ENCODE results near the gene FOLR1.

DNA sequence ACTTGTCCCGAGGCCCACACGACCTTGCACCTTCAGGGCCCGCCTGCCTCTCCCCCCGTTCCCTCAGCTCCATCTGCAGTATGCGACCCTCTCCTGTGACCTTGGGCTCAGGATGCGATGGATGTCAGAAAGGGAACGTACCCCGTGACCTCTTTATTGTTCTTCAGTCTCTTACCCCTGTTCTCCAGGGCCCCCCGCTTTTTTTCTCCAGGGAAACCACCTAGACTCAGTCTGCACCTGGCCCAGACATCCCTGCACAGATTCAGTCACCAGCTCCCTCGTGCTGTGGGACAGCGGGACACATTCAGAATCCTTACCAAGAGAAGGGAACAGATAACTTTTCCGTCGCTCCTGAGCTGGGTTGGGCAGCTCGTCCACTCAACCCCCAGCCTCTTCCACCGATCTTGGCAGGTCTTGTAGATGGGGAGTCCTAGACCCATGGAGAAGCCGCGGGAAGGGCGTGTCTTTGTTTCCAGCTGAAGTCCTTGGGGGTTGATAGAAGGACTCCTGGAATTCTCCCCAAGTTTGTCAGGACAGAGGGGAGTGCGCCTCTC, 53.4 kb downstream of the FOLR1 start:
- TF ChIP-seq, protein P1, sequence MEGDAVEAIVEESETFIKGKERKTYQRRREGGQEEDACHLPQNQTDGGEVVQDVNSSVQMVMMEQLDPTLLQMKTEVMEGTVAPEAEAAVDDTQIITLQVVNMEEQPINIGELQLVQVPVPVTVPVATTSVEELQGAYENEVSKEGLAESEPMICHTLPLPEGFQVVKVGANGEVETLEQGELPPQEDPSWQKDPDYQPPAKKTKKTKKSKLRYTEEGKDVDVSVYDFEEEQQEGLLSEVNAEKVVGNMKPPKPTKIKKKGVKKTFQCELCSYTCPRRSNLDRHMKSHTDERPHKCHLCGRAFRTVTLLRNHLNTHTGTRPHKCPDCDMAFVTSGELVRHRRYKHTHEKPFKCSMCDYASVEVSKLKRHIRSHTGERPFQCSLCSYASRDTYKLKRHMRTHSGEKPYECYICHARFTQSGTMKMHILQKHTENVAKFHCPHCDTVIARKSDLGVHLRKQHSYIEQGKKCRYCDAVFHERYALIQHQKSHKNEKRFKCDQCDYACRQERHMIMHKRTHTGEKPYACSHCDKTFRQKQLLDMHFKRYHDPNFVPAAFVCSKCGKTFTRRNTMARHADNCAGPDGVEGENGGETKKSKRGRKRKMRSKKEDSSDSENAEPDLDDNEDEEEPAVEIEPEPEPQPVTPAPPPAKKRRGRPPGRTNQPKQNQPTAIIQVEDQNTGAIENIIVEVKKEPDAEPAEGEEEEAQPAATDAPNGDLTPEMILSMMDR (IDR thresholded peaks at IDR 0.05) = no peak
- TF ChIP-seq POLR2A (IDR thresholded peaks at IDR 0.05) = no peak

Data from lower leg skin (tissue), 3 donors.